NCI-H1105 (cell line): Measurements from ENCODE around the gene DERA.
"Not testable (repeated sequence)": the region's sequence is repeated elsewhere in the genome, so short reads cannot be mapped to it uniquely, and the experiment has no call there.

Experiments
- DNase-seq: peaks from one replicate; lab custom pipeline; 2025; lab: John Stamatoyannopoulos, UW

The DERA gene

DNA sequence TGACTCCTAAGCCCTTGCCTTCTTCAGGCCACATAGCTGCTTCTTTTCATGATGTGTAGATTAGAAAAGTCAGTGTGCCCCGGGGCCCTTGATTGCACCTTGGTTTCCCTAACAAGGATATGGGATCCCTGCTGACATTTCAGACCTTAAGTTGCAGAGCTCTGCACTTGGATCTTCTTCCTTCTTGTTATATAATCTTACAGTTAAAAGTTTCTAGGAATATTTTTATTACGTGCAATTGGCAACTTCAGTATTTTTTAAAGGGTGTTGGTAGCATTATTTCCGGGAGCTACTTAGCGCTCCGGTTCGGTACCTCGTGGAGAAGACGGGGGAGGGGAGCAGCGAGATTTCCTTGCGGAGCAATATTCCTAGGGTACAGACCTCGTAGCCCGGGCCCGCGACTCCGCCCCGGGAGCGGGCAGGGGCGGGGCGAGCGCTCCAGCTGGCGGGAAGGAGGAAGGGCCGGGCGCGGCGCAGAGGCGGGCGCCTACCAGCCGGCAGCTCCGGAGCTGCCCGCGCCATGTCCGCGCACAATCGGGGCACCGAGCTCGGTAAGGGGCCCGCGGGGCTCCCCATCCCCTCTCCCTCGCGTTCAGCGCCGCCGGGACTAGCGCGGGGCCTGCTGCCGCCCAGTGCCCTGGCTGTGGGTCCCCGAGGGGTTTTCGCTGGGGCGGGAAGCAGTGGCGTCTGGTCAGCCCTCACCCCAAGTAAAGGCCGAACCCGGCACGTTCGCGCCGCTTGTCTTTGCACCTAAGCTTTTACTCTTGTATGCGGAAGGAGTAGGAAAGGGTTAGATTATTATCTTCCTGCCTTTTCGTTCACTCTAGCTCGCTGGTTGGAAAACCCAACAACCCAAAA, at the start of gene DERA:
Gene DERA (plus strand): TSS at position 469 of the 858 bp plus-strand sequence. CDS start 52 bp downstream, at position 521.
- DNase-seq, result peak; percentile 81

DNA sequence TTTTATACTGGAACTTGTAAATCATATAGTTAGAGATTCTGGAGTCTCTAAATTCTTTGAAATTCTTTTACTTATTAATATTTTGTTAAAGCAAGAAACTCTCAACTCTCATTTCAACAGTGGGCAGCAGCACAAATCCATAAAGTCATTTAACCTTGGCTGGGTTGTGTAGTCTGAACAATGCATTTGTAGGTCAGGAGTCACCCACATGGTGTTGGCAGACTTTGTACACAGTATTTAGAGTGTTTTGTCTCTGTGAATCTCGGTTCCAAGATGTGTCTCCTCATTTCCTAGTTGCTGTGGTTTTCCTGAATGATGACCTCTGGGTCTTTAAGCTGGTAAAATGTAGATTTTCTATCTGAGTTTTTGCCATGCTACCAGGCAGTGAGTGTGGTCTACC, 49.7 kb upstream of the DERA start:
- no peak for DNase-seq

DNA sequence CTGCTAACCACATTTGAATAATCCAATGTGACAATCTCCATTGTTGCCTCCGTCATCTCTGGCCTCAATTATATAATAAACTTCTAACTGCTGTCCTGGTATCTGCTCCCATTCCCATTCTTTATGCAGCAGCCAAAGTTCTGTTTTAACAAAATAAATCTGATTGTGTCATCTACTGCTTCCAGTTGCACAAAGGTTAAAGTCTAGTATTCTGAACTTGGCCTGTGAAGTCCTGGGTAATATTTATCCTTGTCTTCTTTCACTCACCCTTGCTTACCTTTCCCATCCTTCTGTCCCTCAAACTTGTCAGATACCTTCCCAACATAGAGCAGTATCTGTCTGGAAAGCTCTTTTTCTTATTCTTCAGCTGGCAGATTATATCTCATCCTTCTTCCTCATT, 48.3 kb upstream of the DERA start:
- DNase-seq, result no peak

DNA sequence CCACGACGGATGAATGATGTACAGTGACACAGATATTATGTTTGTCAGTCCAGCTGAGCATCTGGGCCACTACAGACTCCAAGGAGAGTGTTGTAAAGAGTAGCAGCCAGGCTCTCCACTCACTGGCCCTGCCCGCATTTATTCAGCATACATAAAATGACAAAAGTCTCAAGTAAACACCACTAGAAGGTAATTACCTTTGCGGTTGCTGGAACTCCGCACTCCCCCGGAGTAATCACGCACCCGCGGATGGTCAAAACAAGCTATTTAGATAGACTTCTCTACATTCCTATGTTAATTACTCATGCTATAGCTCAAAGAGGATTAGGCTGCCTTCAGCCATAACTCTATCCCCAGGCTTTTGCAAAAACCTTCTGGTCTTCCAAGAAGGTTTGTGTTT, 47.8 kb upstream of the DERA start:
- no peak for DNase-seq

DNA sequence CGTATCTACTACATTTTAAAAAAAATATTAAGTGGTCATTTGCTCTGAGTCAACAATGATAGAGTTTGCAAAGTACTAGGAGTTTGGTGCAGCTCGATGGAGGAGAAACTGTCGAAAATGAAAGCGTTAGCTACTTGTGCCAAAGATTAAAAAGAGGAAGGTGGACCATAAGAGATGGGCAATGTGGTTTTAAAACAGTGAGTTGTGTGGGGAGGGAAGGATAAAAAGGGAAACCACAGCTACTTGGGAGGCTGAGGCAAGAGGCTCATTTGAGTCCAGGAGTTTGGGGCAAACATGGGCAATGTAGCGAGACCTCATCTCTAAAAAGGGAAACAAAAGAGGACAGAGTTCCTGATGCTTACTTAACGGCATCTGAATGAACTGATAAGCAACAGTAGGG, 47.1 kb upstream of the DERA start:
- no peak for DNase-seq

DNA sequence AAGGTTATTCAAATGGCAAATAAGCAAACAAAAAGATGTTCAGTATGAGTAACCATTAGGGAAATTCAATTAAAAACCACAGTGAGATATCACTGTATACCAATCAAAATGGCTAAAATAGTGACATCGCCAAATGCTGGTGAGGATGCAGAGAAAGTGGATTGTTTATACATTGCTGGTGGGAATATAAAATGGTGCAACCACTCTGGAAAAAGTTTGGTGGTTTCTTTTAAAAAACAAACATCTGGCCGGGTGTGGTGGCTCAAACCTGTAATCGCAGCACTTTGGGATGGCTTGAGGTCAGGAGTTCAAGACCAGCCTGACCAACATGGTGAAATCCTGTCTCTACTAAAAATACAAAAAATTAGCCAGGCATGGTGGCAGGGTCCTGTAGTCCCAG, 42.9 kb upstream of the DERA start:
- DNase-seq, result no peak

DNA sequence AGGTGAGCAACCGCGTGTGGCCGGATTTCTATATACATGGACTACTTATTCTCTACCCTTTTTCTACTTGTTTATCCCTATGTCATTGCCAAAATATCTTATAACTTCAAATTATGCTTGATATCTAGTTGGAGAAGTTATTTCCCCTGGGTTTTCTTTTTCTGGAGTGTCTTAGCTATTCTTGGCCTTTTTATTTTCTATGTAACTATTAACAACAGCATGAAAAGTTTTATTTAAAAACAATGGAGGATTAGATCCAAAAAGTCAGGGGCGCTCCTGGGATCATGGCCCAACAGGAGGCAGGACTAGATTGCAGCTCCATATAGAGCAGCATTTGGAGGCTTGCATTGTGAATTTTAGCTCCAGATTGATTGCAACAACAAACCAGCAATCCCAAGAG, 37.6 kb upstream of the DERA start:
- DNase-seq, result no peak

DNA sequence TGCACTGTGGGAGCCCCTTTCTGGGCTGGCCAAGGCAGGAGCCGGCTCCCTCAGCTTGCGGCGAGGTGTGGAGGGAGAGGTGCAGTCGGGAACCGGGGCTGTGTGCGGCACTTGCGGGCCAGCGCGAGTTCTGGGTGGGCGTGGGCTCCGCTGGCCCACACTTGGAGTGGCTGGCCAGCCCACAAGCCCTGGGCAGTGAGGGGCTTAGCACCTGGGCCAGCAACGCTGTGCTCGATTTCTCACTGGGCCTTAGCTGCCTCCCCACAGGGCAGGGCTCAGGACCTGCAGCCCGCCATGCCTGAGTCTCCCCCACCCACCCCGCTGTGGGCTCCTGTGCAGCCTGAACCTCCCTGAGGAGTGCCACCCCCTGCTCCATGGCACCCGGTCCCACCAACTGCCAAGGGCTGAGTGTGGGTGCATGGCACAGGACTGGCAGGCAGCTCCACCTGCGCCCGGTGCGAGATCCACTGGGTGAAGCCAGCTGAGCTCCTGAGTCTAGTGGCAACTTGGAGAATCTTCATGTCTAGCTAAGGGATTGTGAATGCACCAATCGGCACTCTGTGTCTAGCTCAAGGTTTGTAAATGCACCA, 36.5 kb upstream of the DERA start:
- DNase-seq, result not testable (repeated sequence)

DNA sequence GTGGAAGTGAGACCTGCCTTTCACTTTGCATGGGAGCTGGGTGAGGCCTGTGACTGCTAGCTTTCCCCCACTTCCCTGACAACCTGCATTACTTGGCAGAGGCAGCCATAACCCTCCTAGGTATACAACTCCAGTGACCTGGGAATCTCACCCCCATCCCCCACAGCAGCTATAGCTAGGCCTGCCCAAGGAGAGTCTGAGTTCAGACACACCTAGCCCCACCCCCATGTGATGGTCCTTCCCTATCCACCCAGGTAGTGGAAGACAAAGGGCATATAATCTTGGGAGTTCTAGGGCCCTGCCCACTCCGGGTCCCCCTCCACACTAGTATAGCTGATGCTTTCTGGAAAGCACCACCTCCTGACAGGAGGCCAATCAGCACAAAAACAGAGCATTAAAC, 35.3 kb upstream of the DERA start:
- no peak for DNase-seq

DNA sequence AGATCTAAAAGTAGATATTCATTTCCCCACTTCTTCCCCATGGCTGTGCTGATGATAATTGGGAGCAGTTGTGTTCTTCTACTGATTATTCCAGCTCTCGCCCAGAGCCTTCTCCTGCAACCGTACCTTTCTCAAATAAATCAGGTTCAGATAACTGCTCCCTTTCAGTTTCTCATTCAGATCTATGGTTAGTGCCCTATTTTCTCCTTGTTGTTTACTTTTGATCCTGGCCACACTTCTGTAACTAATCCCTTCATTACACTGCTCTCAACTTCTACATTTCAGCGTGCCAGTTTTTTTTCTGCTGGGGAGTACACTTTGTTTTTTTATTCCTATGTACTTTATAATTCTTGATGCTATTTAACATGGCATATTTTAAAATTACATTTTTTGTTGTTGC, 31.7 kb upstream of the DERA start:
- DNase-seq, result no peak

DNA sequence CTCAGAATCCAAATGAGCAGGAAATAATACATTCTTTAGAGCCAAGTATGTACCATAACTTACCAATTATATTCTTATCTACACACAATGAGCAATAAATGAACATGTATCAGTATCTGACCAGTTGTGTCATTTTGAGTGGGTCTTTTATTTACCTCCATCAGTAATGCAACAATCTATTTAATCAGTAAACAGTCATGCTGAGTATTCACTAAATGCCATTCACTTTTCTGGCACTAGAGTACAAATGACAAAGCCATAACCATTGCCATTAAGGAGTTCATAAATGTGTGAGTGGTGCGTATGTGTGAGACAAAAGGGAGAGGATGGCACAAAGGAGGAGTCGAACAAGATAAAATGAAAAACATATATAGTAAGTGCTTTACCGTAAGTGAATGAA, 30.4 kb upstream of the DERA start:
- DNase-seq, result no peak

DNA sequence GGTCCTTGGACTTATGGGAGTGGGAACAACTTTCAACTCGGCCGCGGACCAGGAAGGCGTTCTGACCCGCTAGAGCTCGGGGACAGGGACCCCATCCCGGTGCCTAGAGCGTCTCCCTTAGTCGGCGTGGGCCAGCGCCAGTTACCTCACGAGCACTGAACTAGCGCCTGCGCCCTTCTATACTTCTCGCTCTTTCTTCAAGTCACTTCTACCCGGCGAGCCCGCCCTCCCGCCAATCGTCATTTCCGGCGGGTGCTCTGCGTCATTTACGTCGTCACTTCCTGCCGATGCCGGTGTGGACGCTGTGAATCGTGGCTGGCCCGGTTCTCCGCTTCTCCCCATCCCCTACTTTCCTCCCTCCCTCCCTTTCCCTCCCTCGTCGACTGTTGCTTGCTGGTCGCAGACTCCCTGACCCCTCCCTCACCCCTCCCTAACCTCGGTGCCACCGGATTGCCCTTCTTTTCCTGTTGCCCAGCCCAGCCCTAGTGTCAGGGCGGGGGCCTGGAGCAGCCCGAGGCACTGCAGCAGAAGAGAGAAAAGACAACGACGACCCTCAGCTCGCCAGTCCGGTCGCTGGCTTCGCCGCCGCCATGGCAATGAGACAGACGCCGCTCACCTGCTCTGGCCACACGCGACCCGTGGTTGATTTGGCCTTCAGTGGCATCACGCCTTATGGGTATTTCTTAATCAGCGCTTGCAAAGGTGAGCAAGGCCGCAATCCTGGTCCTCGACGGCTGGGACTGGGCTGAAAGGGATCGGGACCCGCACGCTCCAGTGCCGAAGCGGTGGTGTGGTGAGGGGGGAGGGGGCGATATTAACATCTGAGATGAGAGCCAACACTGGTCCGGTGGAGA, 28.8 kb upstream of the DERA start, which contains the start of gene STRAP:
Gene STRAP (plus strand): TSS at position 270 of the 854 bp plus-strand sequence. CDS start 321 bp downstream, at position 591.
- peak; percentile 94 for DNase-seq

DNA sequence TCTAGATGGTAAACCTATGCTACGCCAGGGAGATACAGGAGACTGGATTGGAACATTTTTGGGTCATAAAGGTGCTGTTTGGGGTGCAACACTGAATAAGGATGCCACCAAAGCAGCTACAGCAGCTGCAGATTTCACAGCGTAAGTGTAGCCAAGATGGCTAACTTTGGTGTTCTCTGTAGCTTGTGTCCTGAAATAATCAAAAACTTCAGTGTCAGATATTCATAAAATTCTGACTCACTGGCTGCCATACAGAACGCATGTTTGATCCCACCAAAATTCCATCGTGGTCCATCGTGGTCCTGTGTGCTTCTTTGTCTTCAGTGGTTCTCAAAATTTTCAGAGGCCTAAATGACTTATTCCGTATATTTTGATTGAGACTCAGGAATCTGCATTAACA, 27.6 kb upstream of the DERA start:
- no peak for DNase-seq

DNA sequence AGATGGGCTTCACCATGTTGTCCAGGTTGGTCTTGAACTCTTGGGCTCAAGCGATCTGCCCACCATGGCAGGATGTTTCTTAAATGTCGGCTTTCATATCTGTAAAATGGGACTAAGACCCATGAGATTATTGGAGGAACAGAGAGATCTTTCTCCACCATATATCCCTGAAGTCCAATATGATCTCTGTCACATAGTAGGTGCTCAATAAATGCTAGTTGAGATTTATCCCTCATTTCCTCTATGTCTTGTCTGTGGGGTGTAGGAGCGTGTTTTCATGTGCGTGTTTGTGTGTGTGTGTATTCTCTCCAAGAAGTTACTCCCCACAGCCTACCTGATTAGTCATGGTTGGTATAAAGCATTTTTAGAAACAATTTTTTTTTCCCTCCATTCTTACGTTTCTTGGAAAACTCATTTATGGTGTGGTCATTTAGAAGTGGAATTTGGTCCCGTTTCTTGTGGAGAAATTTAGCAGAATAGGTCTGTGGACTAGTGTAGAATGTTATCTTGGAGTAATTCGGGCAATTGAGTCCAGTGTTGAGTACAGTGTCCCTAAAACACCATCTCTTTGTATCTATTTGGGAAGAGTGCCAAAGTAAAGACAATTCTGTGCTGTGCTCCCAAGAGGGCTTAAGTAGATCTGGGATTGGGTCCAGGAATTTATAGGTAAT, 24.6 kb upstream of the DERA start:
- DNase-seq, result peak; percentile 38

DNA sequence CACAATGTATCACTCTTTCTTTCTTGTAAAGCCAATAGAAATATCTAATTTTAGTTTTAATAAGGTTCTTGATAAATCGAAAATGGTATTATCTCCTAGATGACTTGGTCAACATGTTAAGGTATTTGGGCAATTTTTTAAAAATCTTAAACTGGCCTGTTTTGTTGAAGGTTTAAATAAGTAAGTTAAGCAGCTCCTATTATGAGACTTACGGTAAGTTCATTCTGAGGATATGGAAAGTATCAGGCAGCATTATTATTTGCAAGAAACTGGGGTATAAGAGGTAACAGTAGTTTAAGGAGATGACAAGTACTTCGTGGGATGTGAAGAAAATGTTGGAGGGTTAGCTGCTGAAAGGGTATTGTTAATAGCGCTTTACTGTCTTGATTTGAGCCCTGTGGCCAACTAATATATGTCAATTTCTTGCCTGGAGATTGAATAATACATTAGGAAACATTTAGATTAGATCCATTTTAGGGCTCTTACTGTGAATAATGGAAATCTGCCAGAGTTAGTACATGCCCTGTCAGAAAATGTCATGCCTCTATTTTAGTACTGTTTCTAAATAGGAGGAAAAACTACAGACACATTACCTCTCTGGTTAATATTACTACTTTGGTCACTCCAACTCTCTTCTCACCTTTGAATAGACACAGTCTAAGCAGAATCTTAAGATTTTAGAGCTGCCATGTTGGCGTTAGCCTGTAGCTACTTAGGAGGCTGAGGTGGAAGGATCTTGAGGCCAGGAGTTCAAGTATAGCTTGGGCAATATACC, 23.9 kb upstream of the DERA start:
- DNase-seq, result no peak

DNA sequence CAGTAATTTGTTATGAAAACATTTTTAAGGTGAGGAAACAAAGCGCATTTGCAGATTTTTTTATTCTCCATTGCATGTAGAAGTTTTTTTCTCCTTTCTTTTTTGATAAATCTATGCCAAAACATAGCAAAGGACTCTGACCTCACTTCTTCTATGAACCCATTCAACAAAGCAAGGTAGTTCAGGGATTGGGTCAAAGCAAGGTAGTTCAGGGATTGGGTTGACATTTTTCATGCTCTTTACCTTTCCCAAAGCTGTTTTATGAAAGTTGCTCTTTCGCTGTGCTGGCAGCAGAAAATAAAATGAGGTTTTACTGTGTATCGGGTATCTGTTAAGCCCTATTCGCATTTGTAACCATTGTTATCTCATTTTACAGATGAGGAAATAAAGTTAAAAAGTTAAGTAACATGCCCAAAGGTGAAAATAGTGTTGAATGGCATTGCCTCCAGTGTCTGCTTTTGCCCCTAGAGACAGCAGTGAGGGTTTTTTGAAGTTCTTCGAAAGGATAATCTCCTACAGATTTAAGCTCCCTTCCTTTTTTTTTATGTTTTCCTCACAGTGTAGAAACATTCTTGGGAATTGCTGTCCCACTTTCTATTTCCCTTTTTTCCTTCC, 18.4 kb upstream of the DERA start:
- no peak for DNase-seq

DNA sequence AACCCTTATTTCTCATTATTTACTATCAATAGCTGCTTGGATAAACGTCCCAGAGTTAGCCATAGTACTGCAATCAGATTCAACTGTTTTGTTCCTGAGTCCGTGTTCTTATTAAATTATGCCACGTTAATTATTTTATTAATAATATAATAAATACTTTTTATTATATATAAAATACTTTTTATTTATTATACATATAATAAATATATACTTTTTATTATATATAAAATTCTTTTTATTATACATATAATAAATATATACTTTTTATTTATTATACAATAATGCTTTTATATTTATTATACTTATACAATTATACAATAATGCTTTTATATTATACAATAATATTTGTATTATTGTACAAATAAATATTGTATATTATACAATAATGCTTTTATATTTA, 17.9 kb upstream of the DERA start:
- DNase-seq, result no peak

DNA sequence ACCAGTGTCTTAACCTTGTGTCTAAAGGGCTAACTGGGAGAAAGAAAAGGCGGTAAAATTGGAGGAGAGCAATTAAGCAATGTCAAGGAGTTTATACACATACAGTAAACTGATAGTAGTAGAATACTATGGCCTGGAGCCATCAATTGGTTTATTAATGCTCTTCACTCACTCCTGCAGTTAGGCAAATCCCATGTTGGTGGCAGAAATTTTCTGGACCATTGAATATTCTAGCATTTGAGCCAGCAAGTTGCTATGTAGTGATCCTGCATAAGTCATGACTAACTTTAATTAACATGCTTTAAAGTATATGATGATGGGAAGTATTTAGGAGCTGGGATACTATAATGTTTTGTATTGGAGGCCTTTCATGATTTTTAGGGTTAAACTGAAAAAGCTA, 14.3 kb upstream of the DERA start:
- DNase-seq, result no peak

DNA sequence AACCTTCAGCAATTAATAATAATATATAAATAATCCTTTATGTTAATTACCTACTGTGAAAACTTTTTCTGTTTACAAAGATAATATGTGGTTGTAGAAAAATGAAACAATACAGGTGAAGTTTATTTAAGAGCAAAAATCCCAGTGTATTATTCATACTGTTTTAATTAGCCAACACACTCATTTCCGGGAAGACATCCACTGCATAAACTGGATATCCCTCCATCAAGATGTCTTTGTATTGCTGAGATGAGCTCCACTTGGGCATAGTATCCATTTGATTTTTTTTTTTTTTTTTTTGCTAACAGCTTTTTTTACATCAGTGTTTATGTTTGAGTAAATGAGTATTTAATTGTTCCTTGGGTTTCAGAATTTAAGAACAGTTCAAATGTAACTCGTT, 13.7 kb upstream of the DERA start:
- DNase-seq, result no peak

DNA sequence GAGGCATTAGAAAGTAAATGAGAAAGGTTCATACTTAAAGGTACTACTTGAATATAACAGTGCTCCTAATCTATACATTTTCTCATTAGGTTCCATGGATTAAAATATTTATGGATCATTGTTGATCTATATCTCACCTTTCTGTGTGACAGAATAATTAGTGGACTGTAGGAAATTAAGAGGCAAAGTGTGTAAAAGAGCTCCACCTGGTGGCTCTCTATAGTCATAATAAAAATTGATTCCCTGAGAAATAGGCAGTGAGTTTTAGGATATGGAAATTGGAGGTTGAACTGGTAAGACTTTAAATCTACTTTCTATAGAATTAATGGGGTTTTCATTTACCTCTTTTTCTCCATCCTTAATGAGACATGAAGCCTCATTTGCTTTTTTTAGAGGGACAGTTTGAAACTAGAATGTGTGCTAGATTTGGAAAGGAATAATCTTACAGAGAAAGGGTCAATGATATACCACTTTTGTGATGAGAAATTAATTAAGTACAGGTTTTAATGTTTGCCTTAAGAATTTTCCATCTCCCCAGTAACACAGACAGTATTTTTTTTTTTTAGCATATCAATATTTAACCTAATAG, 11.8 kb upstream of the DERA start:
- DNase-seq, result peak; percentile 15
